Embryonic facial prominence (tissue), 1 donor: ENCODE data around the gene ALCAM.

Experiments used
- DNase-seq: peaks from one replicate; pipeline ENCODE4 v3.0.0-alpha.2; 2016; ENCODE audit errors: extremely low spot score

Gene ALCAM

GRCh38 chr3:105356396-105356795, 10.3 kb upstream of the ALCAM start:
- no peak for DNase-seq

GRCh38 chr3:105356988-105357387, 9.7 kb upstream of the ALCAM start:
- no peak for DNase-seq

- no peak for DNase-seq
Measured at GRCh38 chr3:105359098-105359762, 7.5 kb upstream of the ALCAM start.

- DNase-seq = no peak
Measured at GRCh38 chr3:105360003-105360402, 6.7 kb upstream of the ALCAM start.

GRCh38 chr3:105362021-105362665, 4.6 kb upstream of the ALCAM start:
- no peak for DNase-seq

- DNase-seq = no peak
Measured at GRCh38 chr3:105364128-105364527, 2.6 kb upstream of the ALCAM start.

- no peak for DNase-seq
Measured at GRCh38 chr3:105365081-105365390, 1.7 kb upstream of the ALCAM start.

- DNase-seq = peak; percentile 28
Measured at GRCh38 chr3:105365391-105366325, 1.1 kb upstream of the ALCAM start.

GRCh38 chr3:105367063-105367405, 325 bp downstream of the ALCAM start:
- DNase-seq = no peak

- DNase-seq = no peak
Measured at GRCh38 chr3:105367406-105368213, 901 bp downstream of the ALCAM start.

GRCh38 chr3:105368566-105369499, 2.1 kb downstream of the ALCAM start:
- peak; percentile 44 for DNase-seq

GRCh38 chr3:105369500-105370371, 3.0 kb downstream of the ALCAM start:
- DNase-seq = peak; percentile 54

GRCh38 chr3:105373383-105373782, 6.7 kb downstream of the ALCAM start:
- no peak for DNase-seq

GRCh38 chr3:105375750-105376511, 9.2 kb downstream of the ALCAM start:
- no peak for DNase-seq

- DNase-seq = no peak
Measured at GRCh38 chr3:105377716-105378115, 11.0 kb downstream of the ALCAM start.

GRCh38 chr3:105385179-105385578, 18.5 kb downstream of the ALCAM start:
- no peak for DNase-seq

- no peak for DNase-seq
Measured at GRCh38 chr3:105385819-105386508, 19.3 kb downstream of the ALCAM start.

GRCh38 chr3:105387122-105387751, 20.5 kb downstream of the ALCAM start:
- DNase-seq = no peak
